Measurements from ENCODE around the gene TBC1D30.

The TBC1D30 gene

GRCh38 chr12:64912516-64913255, 88.2 kb downstream of the TBC1D30 start:
- Histone ChIP-seq H3K79me1 (ENCODE audit: low read depth, low read length) (no peaks in the 10 kb centered on the region), H4K8ac (ENCODE audit: low read depth, low read length) (no peak overlapping the region), H2AK5ac (ENCODE audit: low read depth, low read length) (no peak overlapping the region), H3K4me2 (ENCODE audit: insufficient read depth, low read length, poor library complexity, severe bottlenecking) (no peak overlapping the region), H4K91ac (ENCODE audit: low read depth, low read length, poor library complexity) (no peak overlapping the region), H3K36me3 (replicated peaks in 1 of 2; ENCODE audit: control insufficient read depth in 2 of 2, insufficient read depth in 2 of 2, low read length in 2 of 2) (no peaks in the 10 kb centered on the region), H3K4ac (ENCODE audit: low read length) (no peak overlapping the region), H3K9me3 (replicated peaks in 1 of 2; ENCODE audit: control insufficient read depth in 2 of 2, insufficient read depth in 1 of 2, low read depth in 1 of 2, low read length in 2 of 2) (peaks cover 0 to 2% of the 10 kb centered on the region in 2 donors), H2BK5ac (ENCODE audit: low read length) (no peak overlapping the region), H3K27ac (replicated peaks; ENCODE audit: low read length) (no peak overlapping the region), H3K27me3 (ENCODE audit: control insufficient read depth in 3 of 3, insufficient read depth in 3 of 3, low read depth in 1 of 3, low read length in 3 of 3) (no peaks in the 10 kb centered on the region), H2AFZ (ENCODE audit: low read length) (no peak overlapping the region), H3K4me1 (ENCODE audit: control insufficient read depth in 2 of 2, insufficient read depth in 1 of 2, low read depth in 1 of 2, low read length in 2 of 2) (no peaks in the 10 kb centered on the region), H3K9ac (ENCODE audit: low read depth, low read length, poor library complexity) (no peak overlapping the region), H3K18ac (ENCODE audit: low read length) (no peak overlapping the region), H3K23ac (ENCODE audit: low read depth, low read length, poor library complexity) (no peak overlapping the region), H3K4me3 (ENCODE audit: low read length in 2 of 2) (no peak overlapping the region), H3K14ac (ENCODE audit: low read length) (no peak overlapping the region), H2BK120ac (ENCODE audit: low read depth, low read length) (no peak overlapping the region), H2BK15ac (ENCODE audit: low read length) (no peak overlapping the region), H2BK12ac (ENCODE audit: low read length) (no peak overlapping the region)
- no peak for DNase-seq (ENCODE audit: low spot score)
- no CpG with 5 or more reads among the region's 3 CpGs for WGBS, 2 donors (ENCODE audit: extremely low coverage in 2 of 2, insufficient read length in 2 of 2, insufficient replicate concordance in 1 of 2)

DNA sequence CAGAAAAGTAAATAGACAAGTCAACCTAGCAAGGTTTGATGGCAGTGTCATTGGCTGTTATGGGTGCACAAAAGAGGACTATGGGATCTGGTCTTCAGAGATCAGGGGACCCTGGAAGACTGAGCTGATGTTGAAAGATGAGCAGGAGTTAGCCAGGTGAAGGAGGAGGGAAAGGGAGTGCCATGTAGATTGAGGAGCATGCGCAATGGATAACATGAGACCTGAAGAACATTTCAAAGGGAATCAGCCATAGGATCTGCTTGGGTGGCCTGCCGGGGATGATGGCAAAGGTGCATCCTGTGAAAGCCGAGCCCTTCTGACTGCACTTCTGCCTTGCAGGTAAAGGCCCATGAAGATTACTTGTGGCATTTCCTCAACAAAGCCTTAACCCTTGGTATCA, 90.8 kb downstream of the TBC1D30 start:
- H3K18ac ChIP-seq (ENCODE audit: low read length) = no peak overlapping the region
- no peak for DNase-seq (ENCODE audit: low spot score)
- no peak overlapping the region for H4K8ac ChIP-seq (ENCODE audit: low read depth, low read length)
- H3K14ac ChIP-seq (ENCODE audit: low read length) = no peak overlapping the region
- no peak overlapping the region for H2BK15ac ChIP-seq (ENCODE audit: low read length)
- H3K4me1 ChIP-seq (ENCODE audit: control insufficient read depth in 2 of 2, insufficient read depth in 1 of 2, low read depth in 1 of 2, low read length in 2 of 2) = no peaks in the 10 kb centered on the region
- no peak overlapping the region for H4K91ac ChIP-seq (ENCODE audit: low read depth, low read length, poor library complexity)
- H2BK5ac ChIP-seq (ENCODE audit: low read length) = no peak overlapping the region
- H3K9me3 ChIP-seq (replicated peaks in 1 of 2; ENCODE audit: control insufficient read depth in 2 of 2, insufficient read depth in 1 of 2, low read depth in 1 of 2, low read length in 2 of 2) = peaks cover 0 to 2% of the 10 kb centered on the region in 2 donors
- H3K27me3 ChIP-seq (ENCODE audit: control insufficient read depth in 3 of 3, insufficient read depth in 3 of 3, low read depth in 1 of 3, low read length in 3 of 3) = no peaks in the 10 kb centered on the region
- no peaks in the 10 kb centered on the region for H3K36me3 ChIP-seq (replicated peaks in 1 of 2; ENCODE audit: control insufficient read depth in 2 of 2, insufficient read depth in 2 of 2, low read length in 2 of 2)
- no peak overlapping the region for H2BK120ac ChIP-seq (ENCODE audit: low read depth, low read length)
- no peak overlapping the region for H3K4ac ChIP-seq (ENCODE audit: low read length)
- H3K23ac ChIP-seq (ENCODE audit: low read depth, low read length, poor library complexity) = no peak overlapping the region
- H3K4me2 ChIP-seq (ENCODE audit: insufficient read depth, low read length, poor library complexity, severe bottlenecking) = no peak overlapping the region
- no peak overlapping the region for H2AK5ac ChIP-seq (ENCODE audit: low read depth, low read length)
- WGBS, 2 donors (ENCODE audit: extremely low coverage in 2 of 2, insufficient read length in 2 of 2, insufficient replicate concordance in 1 of 2) = no CpG with 5 or more reads among the region's 3 CpGs
- no peak overlapping the region for H2AFZ ChIP-seq (ENCODE audit: low read length)
- no peaks in the 10 kb centered on the region for H3K79me1 ChIP-seq (ENCODE audit: low read depth, low read length)
- no peak overlapping the region for H3K4me3 ChIP-seq (ENCODE audit: low read length in 2 of 2)
- no peak overlapping the region for H3K9ac ChIP-seq (ENCODE audit: low read depth, low read length, poor library complexity)
- no peak overlapping the region for H2BK12ac ChIP-seq (ENCODE audit: low read length)
- no peak overlapping the region for H3K27ac ChIP-seq (replicated peaks; ENCODE audit: low read length)

DNA sequence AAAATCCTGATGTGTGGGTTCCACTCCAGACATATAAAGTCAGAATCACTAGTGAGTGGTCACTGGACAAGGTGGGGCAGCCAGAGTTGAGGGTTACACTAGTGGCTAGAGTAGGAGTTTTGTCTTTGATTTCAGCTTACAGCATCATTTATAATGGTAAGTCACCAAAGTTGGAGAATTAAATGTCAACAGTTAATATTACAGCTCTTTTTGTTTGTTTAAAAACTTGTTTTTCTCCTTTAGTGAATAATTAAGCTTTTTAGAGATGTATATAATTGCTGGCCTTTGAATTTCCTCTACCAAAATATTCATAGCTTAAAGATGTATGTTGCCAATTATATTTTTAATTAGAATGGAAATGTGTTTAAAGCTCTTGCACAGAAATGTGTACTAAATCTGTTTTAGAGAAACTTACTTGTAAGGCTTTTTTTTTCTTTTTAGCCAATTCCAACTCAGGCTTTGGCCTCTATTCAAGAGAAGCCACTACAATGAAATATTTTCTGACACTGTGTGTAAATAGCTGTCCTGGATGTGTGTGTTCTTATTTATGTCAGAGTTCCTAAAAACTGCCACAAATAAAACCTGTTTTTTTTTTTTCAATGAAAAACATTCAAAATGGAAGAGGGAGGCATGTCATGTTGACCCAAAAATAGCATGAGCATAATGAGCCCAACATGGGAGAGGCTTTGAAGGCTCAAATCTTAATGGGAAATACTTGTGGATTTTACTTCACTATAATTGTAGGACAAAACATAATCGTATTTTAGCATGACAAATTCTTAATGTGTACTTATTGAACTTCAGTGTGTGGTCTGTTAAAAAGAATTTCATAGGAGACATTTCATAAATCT, 92.2 kb downstream of the TBC1D30 start:
- Histone ChIP-seq H3K18ac (ENCODE audit: low read length) (no peak overlapping the region), H3K9ac (ENCODE audit: low read depth, low read length, poor library complexity) (no peak overlapping the region), H4K8ac (ENCODE audit: low read depth, low read length) (no peak overlapping the region), H3K4me3 (ENCODE audit: low read length in 2 of 2) (no peak overlapping the region), H3K14ac (ENCODE audit: low read length) (no peak overlapping the region), H3K23ac (ENCODE audit: low read depth, low read length, poor library complexity) (no peak overlapping the region), H3K4me1 (ENCODE audit: control insufficient read depth in 2 of 2, insufficient read depth in 1 of 2, low read depth in 1 of 2, low read length in 2 of 2) (no peaks in the 10 kb centered on the region), H3K27me3 (ENCODE audit: control insufficient read depth in 3 of 3, insufficient read depth in 3 of 3, low read depth in 1 of 3, low read length in 3 of 3) (no peaks in the 10 kb centered on the region), H4K91ac (ENCODE audit: low read depth, low read length, poor library complexity) (no peak overlapping the region), H3K79me1 (ENCODE audit: low read depth, low read length) (no peaks in the 10 kb centered on the region), H2AK5ac (ENCODE audit: low read depth, low read length) (no peak overlapping the region), H3K4ac (ENCODE audit: low read length) (no peak overlapping the region), H3K36me3 (replicated peaks in 1 of 2; ENCODE audit: control insufficient read depth in 2 of 2, insufficient read depth in 2 of 2, low read length in 2 of 2) (no peaks in the 10 kb centered on the region), H3K4me2 (ENCODE audit: insufficient read depth, low read length, poor library complexity, severe bottlenecking) (no peak overlapping the region), H3K9me3 (replicated peaks in 1 of 2; ENCODE audit: control insufficient read depth in 2 of 2, insufficient read depth in 1 of 2, low read depth in 1 of 2, low read length in 2 of 2) (peaks cover 0 to 2% of the 10 kb centered on the region in 2 donors), H3K27ac (replicated peaks; ENCODE audit: low read length) (no peak overlapping the region), H2AFZ (ENCODE audit: low read length) (no peak overlapping the region), H2BK120ac (ENCODE audit: low read depth, low read length) (no peak overlapping the region), H2BK12ac (ENCODE audit: low read length) (no peak overlapping the region), H2BK5ac (ENCODE audit: low read length) (no peak overlapping the region), H2BK15ac (ENCODE audit: low read length) (no peak overlapping the region)
- no peak for DNase-seq (ENCODE audit: low spot score)
- no CpG with 5 or more reads among the region's 1 CpG for WGBS, 2 donors (ENCODE audit: extremely low coverage in 2 of 2, insufficient read length in 2 of 2, insufficient replicate concordance in 1 of 2)

GRCh38 chr12:64918344-64918743, 93.9 kb downstream of the TBC1D30 start:
- H4K91ac ChIP-seq (ENCODE audit: low read depth, low read length, poor library complexity) = no peak overlapping the region
- H3K14ac ChIP-seq (ENCODE audit: low read length) = no peak overlapping the region
- no peak overlapping the region for H3K27ac ChIP-seq (replicated peaks; ENCODE audit: low read length)
- no peak overlapping the region for H3K4me2 ChIP-seq (ENCODE audit: insufficient read depth, low read length, poor library complexity, severe bottlenecking)
- H2BK15ac ChIP-seq (ENCODE audit: low read length) = no peak overlapping the region
- no peak overlapping the region for H3K23ac ChIP-seq (ENCODE audit: low read depth, low read length, poor library complexity)
- no peak overlapping the region for H3K9ac ChIP-seq (ENCODE audit: low read depth, low read length, poor library complexity)
- no peak overlapping the region for H2BK120ac ChIP-seq (ENCODE audit: low read depth, low read length)
- no peak overlapping the region for H3K18ac ChIP-seq (ENCODE audit: low read length)
- no peak overlapping the region for H2AK5ac ChIP-seq (ENCODE audit: low read depth, low read length)
- no peak overlapping the region for H2BK12ac ChIP-seq (ENCODE audit: low read length)
- no peaks in the 10 kb centered on the region for H3K27me3 ChIP-seq (ENCODE audit: control insufficient read depth in 3 of 3, insufficient read depth in 3 of 3, low read depth in 1 of 3, low read length in 3 of 3)
- H4K8ac ChIP-seq (ENCODE audit: low read depth, low read length) = no peak overlapping the region
- H3K4me1 ChIP-seq (ENCODE audit: control insufficient read depth in 2 of 2, insufficient read depth in 1 of 2, low read depth in 1 of 2, low read length in 2 of 2) = no peaks in the 10 kb centered on the region
- H2AFZ ChIP-seq (ENCODE audit: low read length) = no peak overlapping the region
- WGBS, 2 donors (ENCODE audit: extremely low coverage in 2 of 2, insufficient read length in 2 of 2, insufficient replicate concordance in 1 of 2) = no CpG with 5 or more reads among the region's 2 CpGs
- no peak overlapping the region for H3K4ac ChIP-seq (ENCODE audit: low read length)
- H2BK5ac ChIP-seq (ENCODE audit: low read length) = no peak overlapping the region
- no peak overlapping the region for H3K4me3 ChIP-seq (ENCODE audit: low read length in 2 of 2)
- H3K9me3 ChIP-seq (replicated peaks in 1 of 2; ENCODE audit: control insufficient read depth in 2 of 2, insufficient read depth in 1 of 2, low read depth in 1 of 2, low read length in 2 of 2) = peaks cover 0 to 2% of the 10 kb centered on the region in 2 donors
- no peaks in the 10 kb centered on the region for H3K36me3 ChIP-seq (replicated peaks in 1 of 2; ENCODE audit: control insufficient read depth in 2 of 2, insufficient read depth in 2 of 2, low read length in 2 of 2)
- H3K79me1 ChIP-seq (ENCODE audit: low read depth, low read length) = no peaks in the 10 kb centered on the region
- DNase-seq (ENCODE audit: low spot score) = no peak
